Lung (tissue), 12 donors: ENCODE data around the gene KCNJ10. TPM values are rescaled to one million over a fixed set of nuclear protein-coding genes. Genes with fewer than 3 reads are reported as not detected.

Experiments used
- ATAC-seq: fragments of 200-7000 bp; cut with Tn5 transposase; one replicate; pipeline ENCODE4 v1.9.1; 2020; ENCODE audit warnings: moderate number of reproducible peaks; ENCODE audit not compliant: insufficient read depth, low FRiP score
- DNase-seq, 3 donors: peaks; one replicate each; pipeline ENCODE4 v3.0.0-alpha.2; 2013 to 2017
- H3K27ac ChIP-seq, 2 donors: one replicate each; pipeline ENCODE4 v1.5.1; 2013; ENCODE audit warnings: mild to moderate bottlenecking in 2 of 2, moderate library complexity in 2 of 2, control low read depth in 1 of 2, inconsistent platforms in 1 of 2, low read depth in 1 of 2, low read length in 1 of 2
- H3K27me3 ChIP-seq, 3 donors: one replicate each; pipeline ENCODE4 v1.5.1; 2013; ENCODE audit warnings: low read length in 2 of 3; ENCODE audit not compliant: control insufficient read depth in 3 of 3, insufficient read depth in 3 of 3
- H3K36me3 ChIP-seq, 4 donors: one replicate each; pipeline ENCODE4 v1.5.1; 2013; ENCODE audit warnings: low read length in 4 of 4, mild to moderate bottlenecking in 1 of 4, moderate library complexity in 1 of 4; ENCODE audit not compliant: control insufficient read depth in 4 of 4, insufficient read depth in 4 of 4
- H3K4me1 ChIP-seq, 5 donors: one replicate each; pipeline ENCODE4 v1.5.1; 2013; ENCODE audit warnings: low read length in 5 of 5, mild to moderate bottlenecking in 2 of 5, moderate library complexity in 1 of 5; ENCODE audit not compliant: control insufficient read depth in 5 of 5, insufficient read depth in 5 of 5
- H3K4me3 ChIP-seq: one replicate; pipeline ENCODE4 v1.5.1; 2013; ENCODE audit warnings: mild to moderate bottlenecking, control low read depth, moderate library complexity
- H3K9ac ChIP-seq, 2 donors: one replicate each; pipeline ENCODE4 v1.5.1; 2013; ENCODE audit warnings: low read length in 2 of 2, control low read depth in 1 of 2; ENCODE audit not compliant: insufficient read depth in 1 of 2
- H3K9me3 ChIP-seq, 4 donors: one replicate each; pipeline ENCODE4 v1.5.1; 2013; ENCODE audit warnings: low read length in 3 of 4, mild to moderate bottlenecking in 1 of 4, moderate library complexity in 1 of 4; ENCODE audit not compliant: control insufficient read depth in 4 of 4, insufficient read depth in 3 of 4
- CTCF ChIP-seq: IDR thresholded peaks from 2 replicates; pipeline ENCODE4 v1.5.1; 2012; ENCODE audit warnings: mild to moderate bottlenecking; ENCODE audit errors: control extremely low read depth, extremely low read depth
- WGBS, 2 donors: extraction: QIAGEN DNeasy Blood & Tissue Kit; methylation state at CpG; one replicate each; pipeline ENCODE4 v1.1.7; 2013; 5-methylcytosine and 5-hydroxymethylcytosine counted together
- polyA plus RNA-seq, 2 donors: library from polyadenylated mRNA; stranded (reverse); fragments of 200-250 nt; gene quantifications; one replicate each; pipeline ENCODE4 v1.2.1, GENCODE V29; 2013
- total RNA-seq, 2 donors: library from RNA; depleted of rRNA in 1 of 2; stranded (reverse); fragments of >200 nt in 1 of 2; gene quantifications; one replicate each; pipeline ENCODE4 v1.2.1, GENCODE V29; 2014 to 2021
- donor health status: control.
- donor health status: control.
- donor health status: Bipolar disorder and iron deficiency.
- donor health status: healthy.
- donor health status: DM: yes; HTN: yes; CAD: no.

The KCNJ10 gene
- total and polyA plus RNA-seq, 4 donors: 0.02 to 0.37 (median 0.10) TPM

- DNase-seq (no peak), ATAC-seq (no peak)
- H3K4me1 ChIP-seq: peaks cover 0 to 2% (median 0%) of the 10 kb centered on the region in 5 donors
- 60 to 65% methylated on average over 11 of the region's 11 CpGs for WGBS, 2 donors
- H3K4me3 ChIP-seq: no peak within 1 kb of the TSS
- H3K9me3 ChIP-seq: no peaks in the 10 kb centered on the region
- H3K27ac ChIP-seq: no peak within 1 kb of the TSS
- no peaks in the 10 kb centered on the region for H3K36me3 ChIP-seq
- no peaks in the 10 kb centered on the region for H3K27me3 ChIP-seq
- no peak within 1 kb of the TSS for H3K9ac ChIP-seq
- TF ChIP-seq CTCF: no peak
These were observed 116.1 kb downstream of the KCNJ10 start, which contains the start of gene SLAMF9 for GRCh38 chr1:159953536-159954515. Gene SLAMF9, minus strand, starts transcription at chr1:159954237. Its CDS starts 100 bp downstream, at chr1:159954137.

- no peaks in the 10 kb centered on the region for H3K36me3 ChIP-seq
- H3K9ac ChIP-seq: no peak overlapping the region
- no peak overlapping the region for H3K4me3 ChIP-seq
- H3K27me3 ChIP-seq: no peaks in the 10 kb centered on the region
- ATAC-seq: no peak
- WGBS, 2 donors: 88 to 91% methylated on average over 5 of the region's 5 CpGs
- peaks cover 0 to 2% (median 0%) of the 10 kb centered on the region in 5 donors for H3K4me1 ChIP-seq
- DNase-seq: no peak
- no peak for TF ChIP-seq CTCF
- no peak overlapping the region for H3K27ac ChIP-seq
- no peaks in the 10 kb centered on the region for H3K9me3 ChIP-seq
These were observed 117.0 kb downstream of the KCNJ10 start for GRCh38 chr1:159952932-159953331.

- peaks cover 0 to 2% (median 0%) of the 10 kb centered on the region in 5 donors for H3K4me1 ChIP-seq
- no peak for TF ChIP-seq CTCF
- no peak overlapping the region for H3K27ac ChIP-seq
- H3K9me3 ChIP-seq: no peaks in the 10 kb centered on the region
- H3K4me3 ChIP-seq: no peak overlapping the region
- 85 to 88% methylated on average over 1 of the region's 1 CpG for WGBS, 2 donors
- no peaks in the 10 kb centered on the region for H3K27me3 ChIP-seq
- DNase-seq: no peak
- H3K9ac ChIP-seq: no peak overlapping the region
- no peak for ATAC-seq
- no peaks in the 10 kb centered on the region for H3K36me3 ChIP-seq
These were observed 118.4 kb downstream of the KCNJ10 start for GRCh38 chr1:159951551-159951950.
